IPS-NIHi7 (cell line): ENCODE measurements around the gene ASB5.

Experiments used
- DNase-seq: peaks from one replicate; pipeline ENCODE4 v3.0.0; 2012; ENCODE audit warnings: mixed read lengths; ENCODE audit errors: extremely low spot score

The ASB5 gene

DNA sequence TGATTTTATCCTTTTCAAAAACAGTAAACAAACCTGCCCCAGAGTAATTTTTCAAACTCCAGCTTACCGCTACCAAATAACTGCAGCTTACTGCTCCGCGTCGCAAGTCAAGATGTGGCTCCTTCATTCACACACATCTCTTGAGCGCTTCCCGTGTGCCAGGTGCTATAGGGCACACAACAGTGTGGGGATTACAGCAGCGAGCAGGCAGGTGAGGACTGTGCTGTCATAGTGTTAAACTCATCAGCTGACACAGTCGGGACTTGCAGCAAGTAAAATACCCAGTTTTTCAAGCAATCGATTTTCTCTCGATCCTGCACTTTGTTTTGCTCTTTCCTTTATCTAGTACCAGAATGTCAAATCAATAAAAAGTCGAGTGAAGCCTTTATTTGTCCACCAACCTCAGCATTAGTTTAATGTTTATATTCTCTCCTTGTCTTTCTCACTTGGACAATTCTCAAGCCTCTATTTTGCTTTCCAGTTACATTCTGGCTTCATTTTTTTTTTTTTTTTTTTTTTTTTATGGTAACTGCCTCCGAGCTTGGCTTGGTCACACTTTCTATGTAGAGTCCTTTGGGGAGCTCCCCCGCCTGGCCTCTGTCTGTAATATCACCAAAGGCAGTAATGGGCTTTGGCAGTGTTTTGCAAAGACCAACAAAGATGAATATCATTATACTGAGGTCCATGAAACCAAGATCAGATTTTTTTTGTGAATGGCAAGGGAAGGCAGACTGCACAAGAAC is 8.3 kb upstream of the ASB5 start:
- peak; percentile 77 for DNase-seq

DNA sequence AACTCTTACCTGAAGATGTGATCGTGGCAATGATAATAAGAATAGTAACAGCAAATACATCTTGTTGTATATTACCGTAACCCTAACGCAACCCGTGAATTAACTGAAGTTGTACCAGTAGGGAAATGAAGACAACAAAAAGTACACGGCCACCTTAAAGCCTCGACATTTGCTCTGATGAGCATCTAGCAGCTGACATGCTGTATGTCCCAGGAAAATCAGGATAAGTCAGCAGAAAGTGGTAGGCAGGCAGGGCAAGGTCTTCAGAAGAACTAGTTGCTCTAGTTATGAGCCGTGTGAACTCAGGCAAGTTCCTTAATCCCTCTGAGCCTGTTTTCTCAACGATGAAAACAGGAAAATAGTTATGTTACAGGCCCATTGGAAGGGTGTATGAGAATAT is 7.7 kb upstream of the ASB5 start:
- DNase-seq = no peak

DNA sequence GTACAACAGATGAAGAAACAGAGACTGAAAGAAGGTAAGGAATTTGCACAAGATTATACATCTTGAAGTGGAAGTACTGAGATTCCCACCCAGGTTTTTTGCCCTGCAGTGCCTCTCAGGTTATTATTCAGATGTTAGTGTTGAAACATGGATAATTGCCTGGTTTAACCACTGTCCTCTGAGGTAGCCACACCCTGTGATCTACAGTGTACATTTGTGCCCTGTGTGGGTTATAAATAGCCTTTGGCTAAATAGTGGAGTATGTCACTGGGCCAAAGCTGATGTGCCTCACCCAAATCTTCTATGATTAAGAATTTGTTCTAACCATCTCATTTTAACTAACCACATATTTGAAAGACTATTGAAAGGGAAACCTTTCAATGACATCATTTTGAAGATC is 5.4 kb upstream of the ASB5 start:
- DNase-seq = no peak

DNA sequence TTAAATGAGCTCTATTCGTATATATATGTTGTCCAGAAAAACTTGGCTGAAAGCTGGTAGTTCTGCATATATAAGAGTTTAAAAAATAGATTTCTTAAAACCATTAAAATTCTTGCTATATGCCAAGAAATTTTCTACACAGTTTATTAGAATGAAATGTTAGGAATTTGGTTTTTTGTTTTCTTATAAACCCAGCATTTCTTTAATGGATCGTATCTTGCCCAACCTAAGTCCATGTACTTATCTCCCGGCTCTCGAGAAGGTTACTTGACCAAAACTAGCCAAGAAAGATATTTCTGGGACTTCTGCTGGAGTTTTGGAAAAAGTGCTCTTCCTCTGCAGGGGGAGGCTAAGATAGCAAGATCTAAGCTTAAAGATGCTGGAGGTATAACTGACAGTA is 4.7 kb upstream of the ASB5 start:
- no peak for DNase-seq

DNA sequence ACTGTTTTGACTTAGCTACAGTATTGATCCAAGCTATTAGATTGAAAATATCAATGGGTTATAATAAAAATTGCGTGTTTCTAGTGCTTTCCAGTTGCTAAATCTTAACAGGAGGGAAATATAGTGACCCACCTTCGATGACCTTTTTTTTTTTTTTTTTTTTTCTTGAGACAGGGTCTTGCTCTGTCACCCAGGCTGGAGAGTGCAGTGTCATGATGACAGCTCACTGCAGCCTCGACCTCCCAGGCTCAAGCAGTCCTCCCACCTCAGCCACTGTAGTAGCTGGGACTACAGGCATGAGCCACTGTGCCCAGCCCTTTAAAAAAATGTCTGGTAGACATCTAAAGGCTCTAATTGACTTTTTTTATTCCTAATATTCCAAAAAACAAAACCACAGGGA is 3.8 kb upstream of the ASB5 start:
- no peak for DNase-seq

DNA sequence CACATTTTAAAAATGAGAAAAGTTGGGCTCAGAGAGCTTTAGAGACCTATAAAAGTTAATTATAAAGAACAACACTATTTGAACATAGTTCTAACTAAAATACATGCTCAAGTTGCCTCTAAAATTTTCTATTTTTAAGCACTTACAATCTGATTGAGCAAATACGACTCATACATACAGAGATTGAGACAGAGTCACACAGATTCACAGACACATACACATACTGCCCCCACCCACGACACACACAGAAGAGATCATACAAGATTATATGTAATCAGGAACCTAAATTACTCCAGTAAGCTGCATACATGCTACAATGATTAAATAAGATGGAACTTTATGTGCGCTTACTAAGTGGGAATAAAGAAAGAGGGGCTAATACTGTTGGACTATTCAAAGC is 2.7 kb upstream of the ASB5 start:
- no peak for DNase-seq

DNA sequence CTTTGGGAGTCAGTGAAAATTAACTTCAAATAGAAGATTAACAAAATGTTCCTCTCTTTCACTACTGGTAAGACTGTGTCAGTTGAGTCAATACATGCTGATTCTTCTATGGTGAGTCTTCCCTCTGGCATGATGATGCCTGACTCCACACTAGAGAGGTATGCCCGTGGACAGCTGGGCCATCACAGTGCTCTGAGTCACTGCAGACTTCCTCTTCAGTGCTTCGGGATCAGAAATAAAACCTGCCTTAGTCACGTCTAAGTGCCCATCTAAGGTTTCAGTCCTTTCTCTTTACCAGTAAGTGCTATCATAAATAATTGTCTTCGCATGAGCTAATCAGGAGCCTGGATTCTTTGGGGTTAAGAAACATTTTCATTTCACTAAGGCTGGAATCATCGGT is 1.6 kb upstream of the ASB5 start:
- DNase-seq = peak; percentile 31

DNA sequence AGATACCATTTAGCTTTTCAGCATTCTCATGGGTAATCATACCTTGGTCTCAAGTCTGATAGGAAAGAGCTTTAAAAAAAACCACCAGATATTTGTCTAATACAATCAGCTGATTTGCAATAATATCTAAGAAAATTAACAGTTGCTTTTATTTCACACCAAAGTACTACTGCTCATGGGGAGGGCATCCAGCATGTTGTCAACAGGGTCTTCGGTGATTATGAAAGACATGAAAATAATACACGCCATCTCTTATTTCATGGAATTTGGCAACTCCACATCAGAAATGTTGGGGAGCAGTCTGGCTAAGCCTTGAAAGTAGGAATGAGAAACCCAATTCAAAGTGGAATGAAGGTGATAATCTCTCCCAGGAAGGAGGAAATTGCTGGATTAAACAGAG is 3.0 kb downstream of the ASB5 start:
- no peak for DNase-seq

DNA sequence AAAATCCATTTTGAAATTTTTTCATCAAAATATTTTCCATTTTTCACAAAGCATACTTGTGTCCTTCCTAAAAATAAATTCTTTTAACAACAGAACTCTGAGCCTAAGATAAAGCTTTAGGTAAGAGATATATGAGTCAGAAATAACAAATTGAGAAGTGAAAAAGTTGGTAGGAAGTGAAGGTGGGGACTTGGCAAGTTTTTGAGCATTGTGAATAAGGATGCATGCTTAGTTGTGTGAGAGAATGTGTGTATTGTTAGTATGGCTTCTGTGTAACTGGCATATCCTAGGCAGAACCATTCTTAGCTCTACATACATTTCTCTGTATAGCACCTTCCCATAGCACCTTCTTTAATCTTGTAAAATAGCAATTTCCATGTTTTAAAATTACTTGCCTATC is 6.8 kb downstream of the ASB5 start:
- DNase-seq = no peak

DNA sequence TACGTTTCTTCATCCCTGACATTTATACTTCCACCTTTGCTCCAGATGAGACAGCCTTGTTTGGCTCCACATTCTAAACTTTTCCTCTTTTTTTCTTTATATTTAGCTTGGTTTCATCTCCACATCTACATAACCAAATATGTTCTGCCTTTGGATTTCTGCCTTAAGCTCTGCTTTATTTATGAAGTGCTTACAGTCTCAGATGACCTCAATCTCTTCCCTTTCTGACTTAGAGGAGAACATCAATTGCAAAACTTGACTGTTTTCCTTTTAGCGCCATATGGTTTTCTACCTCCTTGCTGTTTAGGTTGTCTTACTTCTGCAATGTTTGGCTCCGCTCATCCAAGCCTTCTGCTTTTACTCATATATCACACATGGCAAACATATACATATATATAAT is 7.5 kb downstream of the ASB5 start:
- no peak for DNase-seq

DNA sequence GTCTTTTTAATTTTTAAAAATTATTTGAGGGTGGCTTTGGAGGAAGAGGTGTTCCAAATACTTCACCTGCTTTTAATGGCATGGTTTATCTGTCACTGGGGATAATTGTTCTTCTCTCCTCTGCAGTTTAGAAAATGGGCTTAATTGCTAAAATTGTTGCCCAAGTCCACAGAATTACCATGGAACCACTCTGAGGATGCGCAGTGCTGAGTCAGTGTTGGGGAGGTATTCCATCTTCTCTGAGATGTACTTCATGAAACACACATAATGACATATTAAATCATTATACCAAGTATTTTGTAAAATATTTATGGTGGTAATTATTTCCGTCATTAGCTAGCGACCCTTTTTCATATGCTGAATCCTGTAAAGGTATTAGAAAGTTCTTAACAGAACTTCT is 8.0 kb downstream of the ASB5 start:
- DNase-seq = no peak

DNA sequence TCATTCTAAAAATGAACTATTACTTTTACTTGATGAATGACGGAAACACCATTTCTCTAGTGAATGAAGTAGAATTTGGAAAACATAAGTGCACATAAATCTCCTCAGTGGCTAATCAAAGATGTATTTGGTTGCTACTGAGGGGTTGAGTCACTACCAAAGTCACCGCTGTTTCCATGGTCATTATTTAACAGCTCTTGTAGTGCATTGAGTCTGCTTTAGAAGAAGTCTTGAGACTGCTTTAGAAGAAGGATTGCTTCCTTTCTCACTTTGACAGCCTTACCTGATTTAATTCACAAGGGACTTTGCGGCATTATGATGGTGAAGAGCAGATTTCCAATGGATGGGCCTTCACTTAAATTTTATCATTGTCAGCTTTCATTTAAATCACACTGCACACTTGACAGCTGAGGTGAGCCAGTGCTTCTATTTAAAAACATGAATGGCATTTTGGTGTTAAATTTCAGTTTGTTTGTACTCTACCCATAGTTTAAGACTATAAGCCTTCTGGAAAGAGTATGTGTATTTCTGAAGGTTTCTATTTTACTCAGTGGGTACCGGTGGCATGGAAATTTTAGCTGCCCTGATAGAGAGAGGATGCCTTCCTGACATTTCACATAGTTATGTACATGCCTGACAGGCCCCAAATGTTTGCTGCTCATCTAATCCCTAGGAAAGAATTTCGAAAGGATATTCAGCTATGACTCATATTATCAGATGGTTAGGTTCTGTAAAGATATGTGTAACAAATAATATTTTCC is 9.5 kb downstream of the ASB5 start:
- DNase-seq = no peak

DNA sequence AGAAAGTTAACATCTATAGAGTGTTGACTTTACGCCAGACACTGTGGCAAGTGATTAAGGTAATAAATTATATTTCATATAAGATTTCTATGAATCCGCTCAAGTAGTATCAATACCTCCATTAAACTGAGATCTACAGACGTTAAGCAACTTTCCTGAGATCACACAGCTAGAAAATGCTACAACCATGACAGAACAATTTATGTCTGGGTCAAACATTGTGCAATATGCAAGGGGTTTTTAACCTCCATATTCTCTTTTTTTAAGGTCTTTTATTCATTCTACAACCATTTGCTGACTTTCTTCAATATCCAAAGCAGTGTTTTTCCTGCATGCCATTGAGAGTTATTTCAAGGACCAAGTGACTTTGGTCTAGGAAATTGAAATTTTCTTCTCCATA is 10.9 kb downstream of the ASB5 start:
- no peak for DNase-seq

DNA sequence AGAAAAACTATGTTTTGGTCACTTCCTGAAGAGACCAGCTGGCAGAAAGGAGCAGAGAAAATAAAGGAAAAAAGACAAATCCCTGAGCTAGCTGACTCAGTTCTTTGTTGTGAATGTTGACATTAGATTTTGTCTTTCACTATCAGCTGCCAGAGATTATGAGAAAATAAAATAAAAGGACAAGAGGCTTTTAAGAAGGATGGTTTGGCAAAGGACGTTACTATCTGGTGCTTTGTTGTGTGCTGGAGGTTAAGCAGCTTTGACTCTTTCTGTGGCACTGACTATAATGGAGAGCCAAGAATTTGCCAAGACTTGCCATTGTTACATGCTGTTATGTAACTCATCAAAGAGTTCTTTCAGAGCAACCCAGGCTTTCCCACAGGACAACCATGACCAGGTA is 12.1 kb downstream of the ASB5 start:
- DNase-seq = no peak

DNA sequence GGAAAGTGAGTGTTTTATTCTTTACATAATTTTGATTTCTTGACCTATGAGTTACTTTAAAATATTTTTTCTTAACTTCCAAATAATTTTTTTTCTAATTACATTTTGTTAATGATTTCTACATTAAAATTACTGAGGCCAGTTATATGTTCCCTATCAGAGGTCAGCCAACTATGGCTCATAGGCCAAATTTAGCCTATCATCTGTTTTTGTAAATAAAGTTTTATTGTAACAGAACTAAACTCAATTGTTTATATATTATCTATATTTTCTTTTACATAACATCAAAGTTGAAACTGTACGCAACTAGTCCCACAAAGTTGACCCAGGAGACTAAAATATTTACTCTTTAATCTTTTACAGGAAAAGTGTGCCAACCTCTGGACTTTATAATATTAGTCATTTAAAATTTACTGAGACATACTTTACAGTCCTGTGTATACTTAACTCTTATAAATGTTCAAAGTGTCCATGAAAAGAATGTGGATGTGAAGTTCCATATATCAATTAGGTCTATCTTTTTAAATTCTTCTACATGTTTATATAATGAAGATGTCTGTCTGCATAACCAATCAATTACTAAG is 26.2 kb downstream of the ASB5 start:
- DNase-seq = no peak

DNA sequence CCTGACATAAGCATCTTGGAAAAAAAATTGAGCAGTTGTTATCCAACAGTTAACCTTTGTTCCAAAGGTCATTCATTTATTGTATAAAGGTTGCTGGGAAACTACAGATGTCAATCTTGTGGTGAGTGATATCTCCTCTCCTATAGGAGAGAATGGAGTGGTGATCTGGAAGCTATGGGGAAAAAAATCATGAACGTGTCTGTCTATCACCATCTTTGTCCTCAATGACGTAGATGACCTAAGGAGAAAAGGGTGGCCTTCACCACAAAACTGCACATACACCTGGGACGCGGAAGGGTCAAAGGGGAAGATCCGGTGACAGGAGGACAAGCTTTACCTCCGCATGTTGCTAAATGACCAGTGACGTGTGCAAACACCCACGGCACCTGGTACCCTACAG is 27.3 kb downstream of the ASB5 start:
- no peak for DNase-seq

DNA sequence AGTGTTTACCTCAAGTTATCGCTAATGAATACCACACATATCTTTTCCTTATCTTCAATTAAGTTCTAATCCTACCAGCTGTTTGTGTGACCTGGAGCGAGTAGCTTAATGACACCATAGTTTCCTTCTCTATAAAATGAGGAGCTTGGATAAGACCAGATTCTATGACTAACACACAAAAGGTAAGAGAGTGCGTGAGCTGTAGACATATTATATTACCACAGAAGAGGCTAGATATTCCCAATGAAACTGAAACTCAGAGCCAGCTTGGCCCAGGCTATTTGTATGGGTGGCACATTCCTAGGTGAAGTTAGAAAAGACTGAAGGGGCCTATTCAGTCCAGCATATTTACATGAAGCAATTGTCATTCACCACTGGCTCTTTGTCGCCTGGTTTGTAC is 30.2 kb downstream of the ASB5 start:
- DNase-seq = no peak

DNA sequence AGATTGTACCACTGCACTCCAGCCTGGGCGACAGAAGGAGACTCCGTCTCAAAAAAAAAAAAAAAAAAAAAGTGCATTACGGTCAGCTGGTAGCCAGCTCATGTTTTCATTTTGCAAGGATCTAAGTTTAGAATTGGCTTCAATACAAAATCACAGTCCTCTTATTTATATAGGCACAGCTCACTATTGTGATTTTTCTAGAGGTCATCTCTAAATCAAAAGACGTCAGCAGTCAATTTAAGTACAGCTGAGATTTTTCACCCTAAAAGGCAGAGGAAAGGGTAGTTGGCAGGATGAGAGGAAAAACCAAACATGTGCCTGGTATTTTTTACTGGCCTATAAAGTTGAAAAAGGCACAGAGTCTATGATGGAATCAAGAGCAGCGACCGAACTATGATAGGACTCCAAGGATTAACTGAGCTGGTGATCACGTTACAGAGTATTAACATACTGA is 30.8 kb downstream of the ASB5 start:
- no peak for DNase-seq

DNA sequence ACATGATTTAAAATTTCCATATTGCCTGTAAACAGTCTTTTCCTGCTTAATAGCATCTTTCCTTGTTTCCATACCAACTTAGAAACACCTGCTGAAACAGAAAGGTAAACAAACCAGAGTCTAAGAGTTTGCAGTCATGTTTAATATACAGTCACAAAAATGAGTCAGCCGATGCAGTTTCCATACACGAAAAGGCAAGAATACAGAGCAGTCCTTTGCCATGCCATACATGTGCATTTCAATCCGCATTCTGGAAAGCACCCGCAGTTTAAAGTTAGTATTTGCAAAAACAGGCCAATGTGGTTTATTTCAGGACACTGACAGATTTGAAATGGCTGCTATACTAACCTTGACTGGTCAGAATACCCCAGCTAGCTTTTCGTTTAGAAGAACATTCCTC is 32.1 kb downstream of the ASB5 start:
- no peak for DNase-seq

DNA sequence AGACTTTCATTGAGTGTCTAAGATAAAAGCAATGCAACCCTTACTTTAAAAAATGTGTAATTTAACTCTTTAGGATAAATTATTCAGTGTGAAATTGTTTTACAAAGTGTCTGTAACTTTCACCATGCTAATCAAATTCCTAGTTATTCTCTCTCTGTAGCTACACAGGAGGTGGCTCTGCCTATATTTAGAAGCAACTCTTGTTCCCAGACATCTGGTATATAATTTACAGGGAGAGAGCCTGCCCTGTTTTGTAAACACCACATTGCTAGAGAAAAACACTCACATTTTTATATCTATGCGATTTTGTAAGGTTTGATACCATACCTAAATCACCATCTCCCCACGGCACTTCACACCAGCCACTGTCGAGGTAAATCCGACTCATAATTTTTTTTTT is 38.2 kb downstream of the ASB5 start:
- DNase-seq = no peak

DNA sequence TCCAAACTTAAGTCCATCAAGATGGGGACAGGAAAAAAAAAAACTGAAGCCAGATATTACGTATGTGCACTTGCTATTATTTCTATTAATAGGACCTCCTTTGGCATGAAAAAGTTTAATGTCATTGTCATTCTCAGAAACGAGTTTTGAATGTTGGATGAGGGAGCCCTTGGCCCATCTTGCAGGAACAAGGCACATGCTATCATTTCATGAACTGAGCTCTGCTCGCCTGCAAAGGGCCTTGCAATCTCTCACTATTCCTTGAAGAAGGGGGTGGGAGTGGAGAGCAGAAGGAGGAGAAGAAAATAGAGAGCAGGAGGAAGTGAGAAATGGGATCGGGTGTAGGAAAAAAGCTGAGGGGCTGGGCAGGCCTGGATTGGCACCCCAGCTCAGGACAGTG is 39.4 kb downstream of the ASB5 start:
- no peak for DNase-seq

DNA sequence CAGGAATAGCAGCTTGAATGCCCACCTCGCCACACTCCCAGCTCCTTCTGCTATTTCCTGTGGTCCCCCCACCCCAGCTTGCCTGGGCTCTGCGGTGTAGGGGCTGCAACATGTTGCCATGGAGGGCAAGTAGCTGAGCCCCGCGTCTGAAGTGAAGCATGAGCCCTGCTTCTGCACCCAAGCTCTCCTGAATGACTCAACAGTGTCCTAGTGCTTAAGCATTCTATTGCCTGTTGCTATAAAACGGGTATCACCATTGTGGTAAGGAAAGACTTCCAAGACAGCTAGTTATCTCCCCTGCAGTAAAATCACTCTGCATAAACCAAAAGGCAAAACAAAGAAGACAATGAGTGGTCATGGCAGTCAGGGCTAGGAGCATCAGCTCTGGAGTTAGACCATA is 42.3 kb downstream of the ASB5 start:
- no peak for DNase-seq

DNA sequence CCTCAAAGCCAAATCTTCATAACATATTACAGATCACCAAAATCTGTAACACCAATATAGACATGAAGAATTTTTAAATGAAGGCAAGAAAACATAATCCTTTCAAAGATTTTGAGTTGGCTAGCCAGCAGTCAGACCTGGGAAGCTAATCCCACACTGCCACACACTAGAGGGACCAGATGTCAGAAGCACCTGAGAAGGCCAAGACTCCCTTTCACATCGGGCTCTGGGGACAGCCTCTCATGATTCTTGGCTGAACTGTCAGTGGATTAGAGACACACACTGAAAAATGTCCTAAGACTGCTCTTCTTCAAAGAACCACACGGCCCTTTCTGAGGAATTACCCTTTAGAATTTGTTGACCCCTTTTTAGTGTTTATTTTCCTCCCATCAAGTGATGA is 45.5 kb downstream of the ASB5 start:
- DNase-seq = no peak
